ENCODE data around the gene ZFYVE27.

ZFYVE27 gene

DNA sequence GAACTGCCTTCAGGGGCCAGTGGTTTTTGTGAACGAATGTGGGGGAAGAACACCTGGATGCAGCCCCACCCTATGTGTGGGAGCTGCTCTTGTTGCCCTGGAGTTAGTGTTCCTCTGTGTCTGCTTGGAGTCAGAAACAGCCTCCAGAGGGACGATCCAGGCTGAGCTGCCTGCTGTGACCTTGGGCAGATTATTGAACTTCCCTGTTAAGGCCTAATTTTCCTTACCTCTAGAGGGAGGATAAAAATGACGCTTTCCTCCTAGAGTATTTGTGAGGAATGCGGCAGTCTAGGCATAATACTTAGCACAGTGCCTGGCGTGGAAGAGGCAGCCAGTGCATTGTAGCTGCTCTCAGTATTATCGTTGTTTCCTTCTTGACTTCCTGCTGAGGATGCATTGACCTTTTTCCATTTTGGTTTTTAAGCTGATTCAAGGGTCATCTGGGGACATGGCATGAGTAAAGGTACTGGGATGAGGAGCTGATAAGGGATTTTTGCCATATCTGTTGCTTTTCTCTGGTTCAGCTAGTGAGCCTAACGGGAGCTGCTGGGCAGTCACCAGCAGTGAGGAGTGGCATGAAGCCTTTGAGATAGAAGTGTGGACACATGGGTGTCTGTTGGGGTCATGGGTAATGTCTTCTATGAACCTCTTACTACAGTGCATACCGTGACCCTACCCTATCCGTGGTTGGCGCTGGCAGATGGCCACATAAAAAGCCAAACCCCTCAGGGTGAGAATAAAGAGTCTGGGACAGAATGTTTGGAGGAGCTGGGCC, 6.4 kb downstream of the ZFYVE27 start:
- Histone ChIP-seq H3K4me3 (no peak overlapping the region), H3K4me1 (peaks cover 0 to 18% (median 8%) of the 10 kb centered on the region in 4 donors), H3K27ac (no peak overlapping the region), H3K27me3 (no peaks in the 10 kb centered on the region), H3K36me3 (peaks cover 55 to 69% (median 67%) of the 10 kb centered on the region in 3 donors), H3K9me3 (no peaks in the 10 kb centered on the region)
- DNase-seq, result no peak
- intact Hi-C loops (cut with DNase I; ENCODE audit: low total_unique reads), result no loop called here
- TF ChIP-seq, protein P1, sequence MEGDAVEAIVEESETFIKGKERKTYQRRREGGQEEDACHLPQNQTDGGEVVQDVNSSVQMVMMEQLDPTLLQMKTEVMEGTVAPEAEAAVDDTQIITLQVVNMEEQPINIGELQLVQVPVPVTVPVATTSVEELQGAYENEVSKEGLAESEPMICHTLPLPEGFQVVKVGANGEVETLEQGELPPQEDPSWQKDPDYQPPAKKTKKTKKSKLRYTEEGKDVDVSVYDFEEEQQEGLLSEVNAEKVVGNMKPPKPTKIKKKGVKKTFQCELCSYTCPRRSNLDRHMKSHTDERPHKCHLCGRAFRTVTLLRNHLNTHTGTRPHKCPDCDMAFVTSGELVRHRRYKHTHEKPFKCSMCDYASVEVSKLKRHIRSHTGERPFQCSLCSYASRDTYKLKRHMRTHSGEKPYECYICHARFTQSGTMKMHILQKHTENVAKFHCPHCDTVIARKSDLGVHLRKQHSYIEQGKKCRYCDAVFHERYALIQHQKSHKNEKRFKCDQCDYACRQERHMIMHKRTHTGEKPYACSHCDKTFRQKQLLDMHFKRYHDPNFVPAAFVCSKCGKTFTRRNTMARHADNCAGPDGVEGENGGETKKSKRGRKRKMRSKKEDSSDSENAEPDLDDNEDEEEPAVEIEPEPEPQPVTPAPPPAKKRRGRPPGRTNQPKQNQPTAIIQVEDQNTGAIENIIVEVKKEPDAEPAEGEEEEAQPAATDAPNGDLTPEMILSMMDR (IDR thresholded peaks at IDR 0.05), result no peak

GRCh38 chr10:97744405-97745035, 7.6 kb downstream of the ZFYVE27 start:
- intact Hi-C loops (cut with DNase I; ENCODE audit: low total_unique reads), result no loop called here
- TF ChIP-seq, protein P1 (IDR thresholded peaks at IDR 0.05), result no peak
- no peak overlapping the region for H3K27ac ChIP-seq
- peaks cover 66 to 79% (median 67%) of the 10 kb centered on the region in 3 donors for H3K36me3 ChIP-seq
- no peaks in the 10 kb centered on the region for H3K9me3 ChIP-seq
- no peak overlapping the region for H3K4me3 ChIP-seq
- no peak for DNase-seq
- H3K27me3 ChIP-seq, result no peaks in the 10 kb centered on the region
- H3K4me1 ChIP-seq, result peaks cover 0 to 9% (median 4%) of the 10 kb centered on the region in 4 donors

DNA sequence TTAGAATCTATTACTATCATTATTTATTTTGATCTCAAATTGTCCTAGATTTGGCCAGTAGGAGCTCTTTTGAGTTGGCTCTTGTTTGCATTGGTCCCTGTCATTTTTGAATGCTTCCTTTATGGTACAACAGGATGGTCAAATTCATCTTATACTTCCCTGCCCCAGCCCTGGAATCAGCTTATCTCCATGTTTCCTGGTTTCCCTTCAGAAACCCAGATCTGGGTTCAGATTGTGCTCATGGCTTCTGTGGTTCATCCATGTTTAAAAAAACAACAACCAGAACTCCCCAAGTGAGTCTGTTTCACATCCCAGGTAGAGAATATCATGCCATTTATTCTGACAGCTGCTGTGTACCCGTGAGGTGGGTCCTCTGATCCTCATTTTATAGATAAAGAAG, 10.6 kb downstream of the ZFYVE27 start:
- no peaks in the 10 kb centered on the region for H3K27me3 ChIP-seq
- H3K9me3 ChIP-seq, result no peaks in the 10 kb centered on the region
- H3K27ac ChIP-seq, result no peak overlapping the region
- intact Hi-C loops (cut with DNase I; ENCODE audit: low total_unique reads), result no loop called here
- H3K4me3 ChIP-seq, result no peak overlapping the region
- TF ChIP-seq, protein P1 (IDR thresholded peaks at IDR 0.05), result no peak
- DNase-seq, result no peak
- H3K4me1 ChIP-seq, result no peaks in the 10 kb centered on the region
- H3K36me3 ChIP-seq, result peaks cover 82 to 96% (median 84%) of the 10 kb centered on the region in 3 donors

GRCh38 chr10:97748116-97748515, 11.2 kb downstream of the ZFYVE27 start:
- Histone ChIP-seq H3K27ac (no peak overlapping the region), H3K36me3 (peaks cover 83 to 96% (median 84%) of the 10 kb centered on the region in 3 donors), H3K4me1 (no peaks in the 10 kb centered on the region), H3K4me3 (no peak overlapping the region), H3K27me3 (no peaks in the 10 kb centered on the region), H3K9me3 (no peaks in the 10 kb centered on the region)
- intact Hi-C loops (cut with DNase I; ENCODE audit: low total_unique reads), result no loop called here
- TF ChIP-seq, protein P1 (IDR thresholded peaks at IDR 0.05), result no peak
- DNase-seq, result no peak

- no peaks in the 10 kb centered on the region for H3K27me3 ChIP-seq
- no peak overlapping the region for H3K4me3 ChIP-seq
- H3K36me3 ChIP-seq, result peaks cover 95 to 99% (median 97%) of the 10 kb centered on the region in 3 donors
- TF ChIP-seq, protein P1 (IDR thresholded peaks at IDR 0.05), result no peak
- H3K27ac ChIP-seq, result no peak overlapping the region
- intact Hi-C loops (cut with DNase I; ENCODE audit: low total_unique reads), result no loop called here
- DNase-seq, result no peak
- H3K9me3 ChIP-seq, result no peaks in the 10 kb centered on the region
- H3K4me1 ChIP-seq, result no peaks in the 10 kb centered on the region
Observed at GRCh38 chr10:97752956-97753355, 16.0 kb downstream of the ZFYVE27 start.

Measured in tibial artery (tissue), 4 donors.